ENCODE measurements around the gene MAP3K10.

Gene MAP3K10

GRCh38 chr19:40261631-40262030 lies 70.4 kb downstream of the MAP3K10 start:
- Histone ChIP-seq H3K9me2 (replicated peaks; ENCODE audit: insufficient read depth, low read length) (no peaks in the 10 kb centered on the region), H3F3A (ENCODE audit: insufficient read depth, low read length) (no peaks in the 10 kb centered on the region), H3K79me2 (ENCODE audit: low read length) (peaks cover 91% of the 10 kb centered on the region), H3K9me3 (replicated peaks; ENCODE audit: insufficient read depth, low read length) (no peaks in the 10 kb centered on the region), H3K4me1 (ENCODE audit: low read length) (no peaks in the 10 kb centered on the region), H3K27ac (ENCODE audit: low read length) (no peak overlapping the region), H3K27me3 (replicated peaks; ENCODE audit: insufficient read depth, low read length) (no peaks in the 10 kb centered on the region), H4K20me1 (ENCODE audit: insufficient read depth, low read length) (no peaks in the 10 kb centered on the region), H3K4me3 (ENCODE audit: low read length) (no peak overlapping the region), H2AFZ (ENCODE audit: low read length) (no peak overlapping the region), H3K36me3 (replicated peaks; ENCODE audit: insufficient read depth, low read length) (no peaks in the 10 kb centered on the region), H3K4me2 (ENCODE audit: low read depth, low read length) (no peak overlapping the region), H3K9ac (ENCODE audit: low read length) (no peak overlapping the region)
- DNase-seq: no peak
- TF ChIP-seq EZH2phosphoT487 (IDR thresholded peaks at IDR 0.05; ENCODE audit: low read length) (no peak), EZH2 (optimal IDR thresholded peaks at IDR 0.05; ENCODE audit: low read depth, low read length) (no peak)
- TF ChIP-seq, protein P1, sequence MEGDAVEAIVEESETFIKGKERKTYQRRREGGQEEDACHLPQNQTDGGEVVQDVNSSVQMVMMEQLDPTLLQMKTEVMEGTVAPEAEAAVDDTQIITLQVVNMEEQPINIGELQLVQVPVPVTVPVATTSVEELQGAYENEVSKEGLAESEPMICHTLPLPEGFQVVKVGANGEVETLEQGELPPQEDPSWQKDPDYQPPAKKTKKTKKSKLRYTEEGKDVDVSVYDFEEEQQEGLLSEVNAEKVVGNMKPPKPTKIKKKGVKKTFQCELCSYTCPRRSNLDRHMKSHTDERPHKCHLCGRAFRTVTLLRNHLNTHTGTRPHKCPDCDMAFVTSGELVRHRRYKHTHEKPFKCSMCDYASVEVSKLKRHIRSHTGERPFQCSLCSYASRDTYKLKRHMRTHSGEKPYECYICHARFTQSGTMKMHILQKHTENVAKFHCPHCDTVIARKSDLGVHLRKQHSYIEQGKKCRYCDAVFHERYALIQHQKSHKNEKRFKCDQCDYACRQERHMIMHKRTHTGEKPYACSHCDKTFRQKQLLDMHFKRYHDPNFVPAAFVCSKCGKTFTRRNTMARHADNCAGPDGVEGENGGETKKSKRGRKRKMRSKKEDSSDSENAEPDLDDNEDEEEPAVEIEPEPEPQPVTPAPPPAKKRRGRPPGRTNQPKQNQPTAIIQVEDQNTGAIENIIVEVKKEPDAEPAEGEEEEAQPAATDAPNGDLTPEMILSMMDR (IDR thresholded peaks at IDR 0.05; ENCODE audit: low read length): no peak

DNA sequence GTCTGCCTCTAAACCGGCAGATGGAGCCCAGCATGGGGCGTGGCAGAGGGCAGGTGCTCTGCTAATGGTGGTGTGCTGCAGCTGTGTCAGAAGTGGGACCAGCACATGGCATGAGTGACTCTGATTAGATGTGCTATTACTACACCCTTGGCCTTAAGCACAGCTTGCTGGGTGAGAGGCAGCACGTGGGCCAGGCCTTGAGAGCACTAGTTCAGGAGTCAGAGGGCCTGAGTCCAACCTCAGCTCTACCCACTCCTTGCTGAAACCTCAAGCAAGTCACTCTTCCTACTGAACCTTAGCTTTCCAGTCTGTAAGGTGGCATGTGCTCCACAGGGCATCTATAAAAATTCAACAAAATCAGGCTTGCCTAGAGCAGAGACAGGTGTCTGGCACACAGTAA lies 71.2 kb downstream of the MAP3K10 start:
- Histone ChIP-seq H3K9me3 (replicated peaks; ENCODE audit: insufficient read depth, low read length) (no peaks in the 10 kb centered on the region), H3F3A (ENCODE audit: insufficient read depth, low read length) (no peaks in the 10 kb centered on the region), H3K9ac (ENCODE audit: low read length) (no peak overlapping the region), H3K4me2 (ENCODE audit: low read depth, low read length) (no peak overlapping the region), H3K9me2 (replicated peaks; ENCODE audit: insufficient read depth, low read length) (no peaks in the 10 kb centered on the region), H2AFZ (ENCODE audit: low read length) (no peak overlapping the region), H3K27ac (ENCODE audit: low read length) (no peak overlapping the region), H3K79me2 (ENCODE audit: low read length) (peaks cover 91% of the 10 kb centered on the region), H3K27me3 (replicated peaks; ENCODE audit: insufficient read depth, low read length) (no peaks in the 10 kb centered on the region), H3K4me1 (ENCODE audit: low read length) (no peaks in the 10 kb centered on the region), H4K20me1 (ENCODE audit: insufficient read depth, low read length) (no peaks in the 10 kb centered on the region), H3K36me3 (replicated peaks; ENCODE audit: insufficient read depth, low read length) (no peaks in the 10 kb centered on the region), H3K4me3 (ENCODE audit: low read length) (no peak overlapping the region)
- DNase-seq: no peak
- TF ChIP-seq EZH2phosphoT487 (IDR thresholded peaks at IDR 0.05; ENCODE audit: low read length) (no peak), EZH2 (optimal IDR thresholded peaks at IDR 0.05; ENCODE audit: low read depth, low read length) (no peak)
- TF ChIP-seq, protein P1 (IDR thresholded peaks at IDR 0.05; ENCODE audit: low read length): no peak

DNA sequence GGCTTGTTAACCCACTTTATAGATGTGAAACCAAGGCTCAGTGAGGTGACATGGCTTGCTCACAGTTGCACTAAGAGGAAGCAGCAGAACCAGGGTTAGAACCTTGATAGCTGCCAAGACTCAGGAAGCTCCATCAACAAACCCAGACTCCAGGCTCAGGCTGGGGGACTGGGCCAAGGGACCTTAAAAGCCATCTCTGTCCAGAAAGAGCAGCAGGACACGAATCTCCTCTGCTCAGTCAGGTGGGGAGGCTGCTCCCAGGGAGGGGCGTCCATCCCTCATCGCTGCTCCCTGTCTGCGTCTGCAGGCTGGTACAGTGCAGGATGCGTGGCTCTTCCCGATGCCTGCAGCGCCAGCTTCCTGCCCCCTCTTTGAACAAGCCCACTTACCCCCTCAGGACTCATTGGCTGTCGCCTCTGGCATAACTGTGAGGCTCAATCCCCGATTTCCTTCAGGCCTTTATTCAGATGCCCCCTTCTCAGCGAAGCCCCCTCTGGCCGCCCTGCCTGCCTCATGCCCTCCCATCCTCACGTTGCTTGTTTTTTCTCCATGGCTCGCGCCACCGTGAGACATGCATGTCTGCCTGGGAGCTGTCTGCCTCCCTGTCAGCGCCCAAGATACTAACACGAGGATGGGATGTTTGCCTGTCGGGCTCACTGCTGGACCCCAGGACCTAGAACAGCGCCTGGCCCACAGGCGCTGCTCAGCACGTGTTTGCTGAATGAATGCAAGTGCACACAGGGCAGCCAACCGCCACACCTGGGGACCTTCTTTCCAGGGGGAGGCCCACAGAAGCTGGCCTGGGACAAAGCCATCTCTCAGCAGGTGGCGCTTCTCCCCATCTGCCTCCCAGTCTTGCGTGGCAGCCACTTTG lies 72.5 kb downstream of the MAP3K10 start:
- Histone ChIP-seq H3K4me2 (ENCODE audit: low read depth, low read length) (no peak overlapping the region), H3K27ac (ENCODE audit: low read length) (no peak overlapping the region), H2AFZ (ENCODE audit: low read length) (no peak overlapping the region), H4K20me1 (ENCODE audit: insufficient read depth, low read length) (no peaks in the 10 kb centered on the region), H3K27me3 (replicated peaks; ENCODE audit: insufficient read depth, low read length) (no peaks in the 10 kb centered on the region), H3F3A (ENCODE audit: insufficient read depth, low read length) (no peaks in the 10 kb centered on the region), H3K9me2 (replicated peaks; ENCODE audit: insufficient read depth, low read length) (no peaks in the 10 kb centered on the region), H3K9ac (ENCODE audit: low read length) (no peak overlapping the region), H3K4me1 (ENCODE audit: low read length) (no peaks in the 10 kb centered on the region), H3K79me2 (ENCODE audit: low read length) (peaks cover 93% of the 10 kb centered on the region), H3K36me3 (replicated peaks; ENCODE audit: insufficient read depth, low read length) (no peaks in the 10 kb centered on the region), H3K4me3 (ENCODE audit: low read length) (no peak overlapping the region), H3K9me3 (replicated peaks; ENCODE audit: insufficient read depth, low read length) (no peaks in the 10 kb centered on the region)
- TF ChIP-seq, protein P1 (IDR thresholded peaks at IDR 0.05; ENCODE audit: low read length): no peak
- TF ChIP-seq EZH2 (optimal IDR thresholded peaks at IDR 0.05; ENCODE audit: low read depth, low read length): no peak
- TF ChIP-seq EZH2phosphoT487 (IDR thresholded peaks at IDR 0.05; ENCODE audit: low read length): no peak
- no peak for DNase-seq

Data from MM.1S (cell line).